HCT116 (cell line): ENCODE data around the gene NOBOX. TPM values are rescaled to one million over a fixed set of nuclear protein-coding genes. Genes with fewer than 3 reads are reported as not detected.

ENCODE experiments used
- ATAC-seq: fragments of 200-7000 bp; cut with Tn5 transposase; 2 replicates; pipeline ENCODE4 v1.9.1; 2020; ENCODE audit warnings: mild to moderate bottlenecking, moderate library complexity
- BruUV-seq: library from RNA; stranded (reverse); fragments of 400-500 nt; replicated peaks from 2 replicates; lab custom pipeline; 2021; lab: Mats Ljungman, UMichigan
- CTCF ChIA-PET: fragments of 300-600 bp; sonication (Branson Sonifier 250); formaldehyde crosslinking; loops from one replicate; lab custom pipeline; 2021; ENCODE audit warnings: antibody characterized with exemption; lab: Charles Lee
- POLR2A ChIA-PET: fragments of 300-600, 350-600 bp; sonication (Branson Sonifier 250); formaldehyde crosslinking; loops from one replicate; lab custom pipeline; 2021; ENCODE audit warnings: antibody characterized with exemption; lab: Charles Lee
- RAD21 ChIA-PET, 2 experiments: fragments of 300-600 bp; sonication (Branson Sonifier 250); formaldehyde crosslinking; loops; one replicate each; lab custom pipeline; 2023; ENCODE audit warnings: low total read pairs in 2 of 2; ENCODE audit not compliant: uncharacterized antibody in 2 of 2, unreplicated experiment in 2 of 2, low non-redundant PET in 1 of 2; lab: Charles Lee
- DNase-seq: peaks from one replicate; pipeline ENCODE4 v3.0.0-alpha.2; 2010; ENCODE audit warnings: low read depth, low spot score
- H2AFZ ChIP-seq: fragments of 200-600 bp; shearing (Covaris generic), sonication (generic); 2 replicates; pipeline ENCODE4 v1.6.1; 2017; ENCODE audit warnings: low read depth, mixed run types, mixed read lengths, antibody characterized with exemption, low read length; ENCODE audit not compliant: poor library complexity, severe bottlenecking
- H3K27ac ChIP-seq: 2 replicates; pipeline ENCODE4 v1.5.1; 2012; ENCODE audit warnings: low read depth, low read length
- H3K27me3 ChIP-seq: fragments of 200-600 bp; sonication (generic); 2 replicates; pipeline ENCODE4 v1.6.1; 2016; ENCODE audit warnings: mixed run types, low read length, mixed read lengths; ENCODE audit not compliant: insufficient read depth
- H3K36me3 ChIP-seq, 2 experiments: fragments of 200-500 bp in 1 of 2; fragments of 200-600 bp in 1 of 2; sonication (Bioruptor generic) in 1 of 2; sonication (generic) in 1 of 2; 2 replicates each; pipeline versions ENCODE4 v1.5.1 to v1.6.1; 2014 to 2016; ENCODE audit warnings: low read length in 2 of 2, inconsistent platforms in 1 of 2, mixed read lengths in 1 of 2, mixed run types in 1 of 2; ENCODE audit not compliant: insufficient read depth in 2 of 2, control insufficient read depth in 1 of 2
- H3K4me1 ChIP-seq, 2 experiments: fragments of 200-600 bp in 1 of 2; sonication (generic) in 1 of 2; 2 replicates each; pipeline versions ENCODE4 v1.5.1 to v1.6.1; 2012 to 2017; ENCODE audit warnings: low read length in 2 of 2, inconsistent platforms in 1 of 2, mild to moderate bottlenecking in 1 of 2, mixed read lengths in 1 of 2, mixed run types in 1 of 2, moderate library complexity in 1 of 2; ENCODE audit not compliant: insufficient read depth in 2 of 2, control insufficient read depth in 1 of 2
- H3K4me2 ChIP-seq: fragments of 200-600 bp; sonication (generic); 2 replicates; pipeline ENCODE4 v1.6.1; 2017; ENCODE audit warnings: mixed run types, low read length, mixed read lengths
- H3K4me3 ChIP-seq, 2 experiments: fragments of 200-600 bp in 1 of 2; sonication (generic) in 1 of 2; replicated peaks in 1 of 2; 2 replicates each; pipeline ENCODE4 v1.5.1; 2011 to 2016; ENCODE audit warnings: low read length in 2 of 2, control low read depth in 1 of 2, low read depth in 1 of 2, mild to moderate bottlenecking in 1 of 2, mixed read lengths in 1 of 2, mixed run types in 1 of 2
- H3K79me2 ChIP-seq: fragments of 200-600 bp; sonication (generic); 2 replicates; pipeline ENCODE4 v1.6.1; 2017; ENCODE audit warnings: mild to moderate bottlenecking, mixed run types, low read length, moderate library complexity, mixed read lengths; ENCODE audit not compliant: insufficient read depth
- H3K9ac ChIP-seq: fragments of 200-600 bp; sonication (generic); 2 replicates; pipeline ENCODE4 v1.6.1; 2016; ENCODE audit warnings: low read length, mixed read lengths
- H3K9me2 ChIP-seq: fragments of 200-600 bp; sonication (generic), shearing (Covaris generic); 2 replicates; pipeline ENCODE4 v1.6.1; 2017; ENCODE audit warnings: mixed run types, mild to moderate bottlenecking, moderate library complexity; ENCODE audit not compliant: insufficient read depth
- H3K9me3 ChIP-seq, 2 experiments: fragments of 200-500 bp in 1 of 2; fragments of 200-600 bp in 1 of 2; sonication (Bioruptor generic) in 1 of 2; sonication (generic) in 1 of 2; 2 replicates each; pipeline ENCODE4 v1.6.1; 2014 to 2017; ENCODE audit warnings: low read length in 2 of 2, mixed read lengths in 2 of 2, inconsistent platforms in 1 of 2, low read depth in 1 of 2, mild to moderate bottlenecking in 1 of 2, mixed run types in 1 of 2, moderate library complexity in 1 of 2; ENCODE audit not compliant: control insufficient read depth in 1 of 2, insufficient read depth in 1 of 2
- H4K20me1 ChIP-seq: fragments of 200-600 bp; sonication (generic), shearing (Covaris generic); 2 replicates; pipeline ENCODE4 v1.6.1; 2017; ENCODE audit warnings: mixed run types, mild to moderate bottlenecking, moderate library complexity; ENCODE audit not compliant: insufficient read depth
- CBX3 ChIP-seq: IDR thresholded peaks from 2 replicates; pipeline ENCODE4 v1.6.1; 2012; ENCODE audit warnings: low read depth
- CEBPB ChIP-seq: IDR thresholded peaks from 2 replicates; pipeline ENCODE4 v1.6.1; 2012; ENCODE audit warnings: low read depth
- EGR1 ChIP-seq: IDR thresholded peaks from 2 replicates; pipeline ENCODE4 v1.6.1; 2012; ENCODE audit warnings: low read depth
- ELF1 ChIP-seq: IDR thresholded peaks from 2 replicates; pipeline ENCODE4 v1.6.1; 2012; ENCODE audit warnings: low read depth, borderline replicate concordance
- JUND ChIP-seq: IDR thresholded peaks from 2 replicates; pipeline ENCODE4 v1.6.1; 2012
- MAX ChIP-seq: IDR thresholded peaks from 2 replicates; pipeline ENCODE4 v1.6.1; 2012
- POLR2A ChIP-seq: IDR thresholded peaks from 2 replicates; pipeline ENCODE4 v1.7.0; 2011; ENCODE audit warnings: borderline replicate concordance; ENCODE audit not compliant: insufficient read depth, insufficient read length; ENCODE audit errors: extremely low read depth
- POLR2AphosphoS5 ChIP-seq: IDR thresholded peaks from 2 replicates; pipeline ENCODE4 v1.6.1; 2011; ENCODE audit warnings: mild to moderate bottlenecking, low read depth, low read length, moderate library complexity
- REST ChIP-seq: IDR thresholded peaks from 2 replicates; pipeline ENCODE4 v1.6.1; 2012; ENCODE audit warnings: low read depth
- SIN3A ChIP-seq: IDR thresholded peaks from 2 replicates; pipeline ENCODE4 v1.6.1; 2012; ENCODE audit warnings: low read depth
- SRF ChIP-seq: IDR thresholded peaks from 2 replicates; pipeline ENCODE4 v1.6.1; 2012; ENCODE audit warnings: low read depth
- TCF7L2 ChIP-seq: IDR thresholded peaks from 2 replicates; pipeline ENCODE4 v1.7.0; 2011; ENCODE audit warnings: borderline replicate concordance, inconsistent platforms; ENCODE audit not compliant: insufficient read depth, insufficient read length; ENCODE audit errors: extremely low read depth
- ZBTB33 ChIP-seq: IDR thresholded peaks from 2 replicates; pipeline ENCODE4 v1.6.1; 2011; ENCODE audit warnings: mild to moderate bottlenecking, low read length, moderate library complexity; ENCODE audit not compliant: insufficient replicate concordance; ENCODE audit errors: extremely low read depth
- ZFX ChIP-seq: fragments of 450-650 bp; IDR thresholded peaks from 2 replicates; pipeline ENCODE4 v1.6.1; 2017
- ZNF274 ChIP-seq: fragments of 200-500 bp; sonication (Bioruptor generic); IDR thresholded peaks from 2 replicates; pipeline ENCODE4 v1.6.1; 2014; ENCODE audit warnings: mild to moderate bottlenecking, low read depth, low read length, inconsistent platforms
- intact Hi-C: fragments of 100-400 bp; cut with micrococcal nuclease; formaldehyde crosslinking; loops from 2 replicates; pipeline ENCODE4 v1.10.0; 2022
- total RNA-seq: library from RNA; stranded (reverse); gene quantifications from one replicate; pipeline ENCODE4 v1.2.1, GENCODE V29; 2021; ENCODE audit not compliant: unreplicated experiment

NOBOX gene
- total RNA-seq, 1 experiment from 2014 or later: not detected

- H3K27me3 ChIP-seq: no peaks in the 10 kb centered on the region
- no peaks in the 10 kb centered on the region for H3K9me2 ChIP-seq
- H3K4me3 ChIP-seq: no peak overlapping the region
- ATAC-seq: no peak
- peaks cover 15 to 27% of the 10 kb centered on the region in 2 experiments for H3K4me1 ChIP-seq
- ChIA-PET CTCF (no interaction called here), POLR2A (no interaction called here), RAD21 (no interaction called here)
- no peaks in the 10 kb centered on the region for H4K20me1 ChIP-seq
- no peaks in the 10 kb centered on the region for H3K79me2 ChIP-seq
- intact Hi-C loops: no loop called here
- no peaks in the 10 kb centered on the region for H3K36me3 ChIP-seq
- no peak for DNase-seq
- no peak overlapping the region for H2AFZ ChIP-seq
- no peaks in the 10 kb centered on the region for H3K9me3 ChIP-seq
- H3K4me2 ChIP-seq: no peak overlapping the region
- TF ChIP-seq SRF: peak; percentile 73; the same call in 1 of the 2 replicates
- no peak for TF ChIP-seq SIN3A
- TF ChIP-seq, all 23 proteins: peak for 1
- no peak overlapping the region for H3K27ac ChIP-seq
- no peak overlapping the region for H3K9ac ChIP-seq
- no TSS peak for BruUV-seq
Measured at GRCh38 chr7:144388950-144389349, 14.5 kb downstream of the NOBOX start.

GRCh38 chr7:144386741-144387140 lies 16.8 kb downstream of the NOBOX start:
- Histone ChIP-seq H4K20me1 (no peaks in the 10 kb centered on the region), H3K4me2 (no peak overlapping the region), H3K9ac (no peak overlapping the region), H3K36me3 (no peaks in the 10 kb centered on the region), H3K27me3 (no peaks in the 10 kb centered on the region), H3K4me1 (peaks cover 21 to 34% of the 10 kb centered on the region in 2 experiments), H3K9me2 (no peaks in the 10 kb centered on the region), H3K79me2 (no peaks in the 10 kb centered on the region), H3K27ac (no peak overlapping the region), H3K9me3 (no peaks in the 10 kb centered on the region), H3K4me3 (no peak overlapping the region), H2AFZ (no peak overlapping the region)
- no peak for ATAC-seq
- no TSS peak for BruUV-seq
- TF ChIP-seq TCF7L2: no peak
- TF ChIP-seq CEBPB: no peak
- TF ChIP-seq ZNF274: no peak
- no peak for TF ChIP-seq MAX
- no peak for TF ChIP-seq POLR2A
- no peak for TF ChIP-seq EGR1
- TF ChIP-seq JUND: no peak
- no peak for TF ChIP-seq REST
- no peak for TF ChIP-seq SIN3A
- TF ChIP-seq ELF1: no peak
- no peak for TF ChIP-seq POLR2AphosphoS5
- no peak for TF ChIP-seq ZBTB33
- TF ChIP-seq ZFX: no peak
- no peak for TF ChIP-seq CBX3
- TF ChIP-seq SRF: no peak
- ChIA-PET POLR2A (no interaction called here), CTCF (no interaction called here), RAD21 (no interaction called here)
- no peak for DNase-seq
- intact Hi-C loops: no loop called here
